HEK293 (cell line): Measurements from ENCODE around the gene USP5.

Experiments
- BCL11B ChIP-seq: fragments of 450-650 bp; formaldehyde crosslinking; IDR thresholded peaks from 2 replicates; pipeline ENCODE4 v1.5.1; 2016; ENCODE audit warnings: low read depth, missing biosample characterization, missing genetic modification characterization
- GLI4 ChIP-seq: fragments of 450-650 bp; formaldehyde crosslinking; IDR thresholded peaks from 2 replicates; pipeline ENCODE4 v1.5.1; 2016; ENCODE audit warnings: missing biosample characterization, missing genetic modification characterization
- HOXA7 ChIP-seq: sonication (generic); formaldehyde crosslinking; IDR thresholded peaks from 2 replicates; pipeline ENCODE4 v1.8.1; 2022; ENCODE audit warnings: missing genetic modification reagents, borderline replicate concordance
- KLF7 ChIP-seq: fragments of 450-650 bp; formaldehyde crosslinking; IDR thresholded peaks from 2 replicates; pipeline ENCODE4 v1.5.1; 2016; ENCODE audit warnings: missing biosample characterization, missing genetic modification characterization, borderline replicate concordance
- MEIS1 ChIP-seq: sonication (generic); formaldehyde crosslinking; IDR thresholded peaks from 2 replicates; pipeline ENCODE4 v1.8.1; 2022; ENCODE audit warnings: missing genetic modification reagents, mild to moderate bottlenecking, borderline replicate concordance
- YY2 ChIP-seq: fragments of 450-650 bp; formaldehyde crosslinking; IDR thresholded peaks from 2 replicates; pipeline ENCODE4 v1.5.1; 2016; ENCODE audit warnings: missing biosample characterization, missing genetic modification characterization
- ZBTB17 ChIP-seq: fragments of 450-650 bp; formaldehyde crosslinking; IDR thresholded peaks from 2 replicates; pipeline ENCODE4 v1.5.1; 2016; ENCODE audit warnings: missing biosample characterization, missing genetic modification characterization
- ZNF112 ChIP-seq: fragments of 450-650 bp; formaldehyde crosslinking; IDR thresholded peaks from 2 replicates; pipeline ENCODE4 v1.5.0; 2017; ENCODE audit warnings: missing biosample characterization, missing genetic modification characterization
- ZNF155 ChIP-seq: fragments of 450-650 bp; formaldehyde crosslinking; IDR thresholded peaks from 2 replicates; pipeline ENCODE4 v1.5.1; 2016; ENCODE audit warnings: missing biosample characterization, missing genetic modification characterization
- ZNF157 ChIP-seq: fragments of 450-650 bp; formaldehyde crosslinking; IDR thresholded peaks from 2 replicates; pipeline ENCODE4 v1.5.1; 2016; ENCODE audit warnings: missing biosample characterization, missing genetic modification characterization
- ZNF16 ChIP-seq: fragments of 450-650 bp; formaldehyde crosslinking; IDR thresholded peaks from 2 replicates; pipeline ENCODE4 v1.5.1; 2016; ENCODE audit warnings: low read depth, missing biosample characterization, missing genetic modification characterization
- ZNF2 ChIP-seq: fragments of 450-650 bp; formaldehyde crosslinking; IDR thresholded peaks from 2 replicates; pipeline ENCODE4 v1.5.1; 2016; ENCODE audit warnings: missing biosample characterization, missing genetic modification characterization
- ZNF23 ChIP-seq: fragments of 450-650 bp; formaldehyde crosslinking; IDR thresholded peaks from 2 replicates; pipeline ENCODE4 v1.5.1; 2016; ENCODE audit warnings: missing biosample characterization, missing genetic modification characterization, borderline replicate concordance
- ZNF24 ChIP-seq: fragments of 450-650 bp; formaldehyde crosslinking; IDR thresholded peaks from 2 replicates; pipeline ENCODE4 v1.5.1; 2016; ENCODE audit warnings: missing biosample characterization, missing genetic modification characterization
- ZNF341 ChIP-seq: fragments of 450-650 bp; formaldehyde crosslinking; IDR thresholded peaks from 2 replicates; pipeline ENCODE4; 2016; ENCODE audit warnings: low read depth, missing biosample characterization, missing genetic modification characterization
- ZNF37A ChIP-seq: fragments of 450-650 bp; IDR thresholded peaks from 2 replicates; pipeline ENCODE4 v1.5.1; 2018; ENCODE audit warnings: missing biosample characterization, missing genetic modification characterization
- ZNF394 ChIP-seq: fragments of 450-650 bp; formaldehyde crosslinking; IDR thresholded peaks from 2 replicates; pipeline ENCODE4 v1.5.1; 2016; ENCODE audit warnings: missing biosample characterization, missing genetic modification characterization, mild to moderate bottlenecking, moderate library complexity, borderline replicate concordance
- ZNF473 ChIP-seq: fragments of 450-650 bp; formaldehyde crosslinking; IDR thresholded peaks from 2 replicates; pipeline ENCODE4 v1.5.1; 2017; ENCODE audit warnings: missing biosample characterization, missing genetic modification characterization
- ZNF555 ChIP-seq: fragments of 450-650 bp; formaldehyde crosslinking; conservative IDR thresholded peaks from 2 replicates; pipeline ENCODE4 v1.5.1; 2017; ENCODE audit warnings: missing biosample characterization, mild to moderate bottlenecking, missing genetic modification characterization, inconsistent platforms
- ZNF626 ChIP-seq: fragments of 450-650 bp; sonication (Bioruptor Pico); formaldehyde crosslinking; IDR thresholded peaks from 2 replicates; pipeline ENCODE4 v1.5.1; 2018; ENCODE audit warnings: missing biosample characterization, missing genetic modification characterization, inconsistent platforms
- ZNF660 ChIP-seq: fragments of 450-650 bp; IDR thresholded peaks from 2 replicates; pipeline ENCODE4 v1.5.1; 2018; ENCODE audit warnings: missing biosample characterization, mild to moderate bottlenecking, missing genetic modification characterization
- ZNF707 ChIP-seq: fragments of 450-650 bp; formaldehyde crosslinking; IDR thresholded peaks from 2 replicates; pipeline ENCODE4 v1.5.1; 2016; ENCODE audit warnings: missing biosample characterization, missing genetic modification characterization
- ZNF776 ChIP-seq: fragments of 450-650 bp; formaldehyde crosslinking; IDR thresholded peaks from 2 replicates; pipeline ENCODE4 v1.5.0; 2017; ENCODE audit warnings: missing biosample characterization, missing genetic modification characterization, borderline replicate concordance
- ZSCAN23 ChIP-seq: fragments of 450-650 bp; formaldehyde crosslinking; IDR thresholded peaks from 2 replicates; pipeline ENCODE4 v1.5.1; 2016; ENCODE audit warnings: missing biosample characterization, missing genetic modification characterization
- TF ChIP-seq, protein P1 (sequence below): fragments of 450-650 bp; formaldehyde crosslinking; IDR thresholded peaks from 2 replicates; pipeline ENCODE4 v1.5.1; 2017; ENCODE audit warnings: missing biosample characterization, missing genetic modification characterization
- TF ChIP-seq, protein P2 (sequence below): fragments of 450-650 bp; formaldehyde crosslinking; IDR thresholded peaks from 2 replicates; pipeline ENCODE4 v1.5.1; 2017; ENCODE audit warnings: missing biosample characterization, missing genetic modification characterization
- TF ChIP-seq, protein P3 (sequence below): fragments of 450-650 bp; formaldehyde crosslinking; IDR thresholded peaks from 2 replicates; pipeline ENCODE4 v1.5.1; 2016; ENCODE audit warnings: missing biosample characterization, missing genetic modification characterization
- TF ChIP-seq, protein P4 (sequence below): fragments of 450-650 bp; formaldehyde crosslinking; IDR thresholded peaks from 2 replicates; pipeline ENCODE4 v1.5.1; 2016; ENCODE audit warnings: missing biosample characterization, missing genetic modification characterization, borderline replicate concordance
- TF ChIP-seq, protein P5 (sequence below): fragments of 450-650 bp; IDR thresholded peaks from 2 replicates; pipeline ENCODE4 v1.5.1; 2018; ENCODE audit warnings: missing biosample characterization, missing genetic modification characterization

Gene USP5

DNA sequence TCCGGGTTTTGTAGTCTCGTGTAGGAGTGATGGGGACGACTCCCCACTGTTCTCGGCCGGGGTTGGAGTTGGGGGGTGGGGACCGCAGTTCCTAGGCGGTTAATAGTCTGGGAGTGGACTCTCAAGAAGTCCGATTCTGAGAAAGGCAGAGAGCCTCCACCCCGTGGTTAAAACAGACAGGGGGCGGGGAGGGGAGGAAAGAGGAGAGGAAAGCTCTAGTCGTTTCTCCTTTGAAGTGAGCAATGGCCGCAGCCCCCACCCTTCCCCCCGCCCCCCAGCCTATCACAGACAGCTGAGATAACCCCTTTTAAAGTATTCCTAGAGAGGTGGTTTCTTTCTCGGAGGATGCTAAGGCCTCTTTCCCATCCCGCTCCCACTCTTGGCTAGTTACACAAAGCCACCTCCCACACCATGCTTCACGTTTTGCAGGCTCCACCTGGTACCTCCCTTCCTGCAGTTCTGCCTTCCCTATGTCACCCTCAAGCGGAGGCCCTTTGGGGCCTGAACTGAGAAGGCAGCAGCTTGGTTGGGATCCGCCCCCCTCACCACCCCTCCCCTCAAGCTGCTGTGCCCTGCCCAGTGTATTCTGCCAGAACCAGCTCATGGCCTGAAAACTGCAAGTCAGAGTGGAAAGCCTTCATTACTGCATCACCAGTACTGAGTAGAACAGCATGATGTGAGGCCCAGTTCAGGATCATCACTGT, 853 bp downstream of the USP5 start (continued):
- TF ChIP-seq, protein P1, sequence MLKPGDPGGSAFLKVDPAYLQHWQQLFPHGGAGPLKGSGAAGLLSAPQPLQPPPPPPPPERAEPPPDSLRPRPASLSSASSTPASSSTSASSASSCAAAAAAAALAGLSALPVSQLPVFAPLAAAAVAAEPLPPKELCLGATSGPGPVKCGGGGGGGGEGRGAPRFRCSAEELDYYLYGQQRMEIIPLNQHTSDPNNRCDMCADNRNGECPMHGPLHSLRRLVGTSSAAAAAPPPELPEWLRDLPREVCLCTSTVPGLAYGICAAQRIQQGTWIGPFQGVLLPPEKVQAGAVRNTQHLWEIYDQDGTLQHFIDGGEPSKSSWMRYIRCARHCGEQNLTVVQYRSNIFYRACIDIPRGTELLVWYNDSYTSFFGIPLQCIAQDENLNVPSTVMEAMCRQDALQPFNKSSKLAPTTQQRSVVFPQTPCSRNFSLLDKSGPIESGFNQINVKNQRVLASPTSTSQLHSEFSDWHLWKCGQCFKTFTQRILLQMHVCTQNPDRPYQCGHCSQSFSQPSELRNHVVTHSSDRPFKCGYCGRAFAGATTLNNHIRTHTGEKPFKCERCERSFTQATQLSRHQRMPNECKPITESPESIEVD (tag by site-specific recombination): no peak
- TF ChIP-seq HOXA7: no peak
- TF ChIP-seq ZNF660 (tag by site-specific recombination): 0 out of 2 replicates have a peak, but pooled peaks have one; percentile 16
- TF ChIP-seq, protein P2, sequence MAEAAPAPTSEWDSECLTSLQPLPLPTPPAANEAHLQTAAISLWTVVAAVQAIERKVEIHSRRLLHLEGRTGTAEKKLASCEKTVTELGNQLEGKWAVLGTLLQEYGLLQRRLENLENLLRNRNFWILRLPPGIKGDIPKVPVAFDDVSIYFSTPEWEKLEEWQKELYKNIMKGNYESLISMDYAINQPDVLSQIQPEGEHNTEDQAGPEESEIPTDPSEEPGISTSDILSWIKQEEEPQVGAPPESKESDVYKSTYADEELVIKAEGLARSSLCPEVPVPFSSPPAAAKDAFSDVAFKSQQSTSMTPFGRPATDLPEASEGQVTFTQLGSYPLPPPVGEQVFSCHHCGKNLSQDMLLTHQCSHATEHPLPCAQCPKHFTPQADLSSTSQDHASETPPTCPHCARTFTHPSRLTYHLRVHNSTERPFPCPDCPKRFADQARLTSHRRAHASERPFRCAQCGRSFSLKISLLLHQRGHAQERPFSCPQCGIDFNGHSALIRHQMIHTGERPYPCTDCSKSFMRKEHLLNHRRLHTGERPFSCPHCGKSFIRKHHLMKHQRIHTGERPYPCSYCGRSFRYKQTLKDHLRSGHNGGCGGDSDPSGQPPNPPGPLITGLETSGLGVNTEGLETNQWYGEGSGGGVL (tag by site-specific recombination): peak; percentile 58
- TF ChIP-seq, protein P3, sequence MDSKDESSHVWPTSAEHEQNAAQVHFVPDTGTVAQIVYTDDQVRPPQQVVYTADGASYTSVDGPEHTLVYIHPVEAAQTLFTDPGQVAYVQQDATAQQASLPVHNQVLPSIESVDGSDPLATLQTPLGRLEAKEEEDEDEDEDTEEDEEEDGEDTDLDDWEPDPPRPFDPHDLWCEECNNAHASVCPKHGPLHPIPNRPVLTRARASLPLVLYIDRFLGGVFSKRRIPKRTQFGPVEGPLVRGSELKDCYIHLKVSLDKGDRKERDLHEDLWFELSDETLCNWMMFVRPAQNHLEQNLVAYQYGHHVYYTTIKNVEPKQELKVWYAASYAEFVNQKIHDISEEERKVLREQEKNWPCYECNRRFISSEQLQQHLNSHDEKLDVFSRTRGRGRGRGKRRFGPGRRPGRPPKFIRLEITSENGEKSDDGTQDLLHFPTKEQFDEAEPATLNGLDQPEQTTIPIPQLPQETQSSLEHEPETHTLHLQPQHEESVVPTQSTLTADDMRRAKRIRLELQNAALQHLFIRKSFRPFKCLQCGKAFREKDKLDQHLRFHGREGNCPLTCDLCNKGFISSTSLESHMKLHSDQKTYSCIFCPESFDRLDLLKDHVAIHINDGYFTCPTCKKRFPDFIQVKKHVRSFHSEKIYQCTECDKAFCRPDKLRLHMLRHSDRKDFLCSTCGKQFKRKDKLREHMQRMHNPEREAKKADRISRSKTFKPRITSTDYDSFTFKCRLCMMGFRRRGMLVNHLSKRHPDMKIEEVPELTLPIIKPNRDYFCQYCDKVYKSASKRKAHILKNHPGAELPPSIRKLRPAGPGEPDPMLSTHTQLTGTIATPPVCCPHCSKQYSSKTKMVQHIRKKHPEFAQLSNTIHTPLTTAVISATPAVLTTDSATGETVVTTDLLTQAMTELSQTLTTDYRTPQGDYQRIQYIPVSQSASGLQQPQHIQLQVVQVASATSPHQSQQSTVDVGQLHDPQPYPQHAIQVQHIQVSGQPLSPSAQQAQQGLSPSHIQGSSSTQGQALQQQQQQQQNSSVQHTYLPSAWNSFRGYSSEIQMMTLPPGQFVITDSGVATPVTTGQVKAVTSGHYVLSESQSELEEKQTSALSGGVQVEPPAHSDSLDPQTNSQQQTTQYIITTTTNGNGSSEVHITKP: peak; percentile 76
- no peak for TF ChIP-seq ZNF23
- TF ChIP-seq ZNF626 (tag by site-specific recombination): no peak
- no peak for TF ChIP-seq MEIS1
- TF ChIP-seq ZNF394 (tag by site-specific recombination): no peak
- peak; percentile 56 for TF ChIP-seq ZBTB17 (tag by site-specific recombination)
- no peak for TF ChIP-seq ZSCAN23 (tag by site-specific recombination)
- TF ChIP-seq, protein P4, sequence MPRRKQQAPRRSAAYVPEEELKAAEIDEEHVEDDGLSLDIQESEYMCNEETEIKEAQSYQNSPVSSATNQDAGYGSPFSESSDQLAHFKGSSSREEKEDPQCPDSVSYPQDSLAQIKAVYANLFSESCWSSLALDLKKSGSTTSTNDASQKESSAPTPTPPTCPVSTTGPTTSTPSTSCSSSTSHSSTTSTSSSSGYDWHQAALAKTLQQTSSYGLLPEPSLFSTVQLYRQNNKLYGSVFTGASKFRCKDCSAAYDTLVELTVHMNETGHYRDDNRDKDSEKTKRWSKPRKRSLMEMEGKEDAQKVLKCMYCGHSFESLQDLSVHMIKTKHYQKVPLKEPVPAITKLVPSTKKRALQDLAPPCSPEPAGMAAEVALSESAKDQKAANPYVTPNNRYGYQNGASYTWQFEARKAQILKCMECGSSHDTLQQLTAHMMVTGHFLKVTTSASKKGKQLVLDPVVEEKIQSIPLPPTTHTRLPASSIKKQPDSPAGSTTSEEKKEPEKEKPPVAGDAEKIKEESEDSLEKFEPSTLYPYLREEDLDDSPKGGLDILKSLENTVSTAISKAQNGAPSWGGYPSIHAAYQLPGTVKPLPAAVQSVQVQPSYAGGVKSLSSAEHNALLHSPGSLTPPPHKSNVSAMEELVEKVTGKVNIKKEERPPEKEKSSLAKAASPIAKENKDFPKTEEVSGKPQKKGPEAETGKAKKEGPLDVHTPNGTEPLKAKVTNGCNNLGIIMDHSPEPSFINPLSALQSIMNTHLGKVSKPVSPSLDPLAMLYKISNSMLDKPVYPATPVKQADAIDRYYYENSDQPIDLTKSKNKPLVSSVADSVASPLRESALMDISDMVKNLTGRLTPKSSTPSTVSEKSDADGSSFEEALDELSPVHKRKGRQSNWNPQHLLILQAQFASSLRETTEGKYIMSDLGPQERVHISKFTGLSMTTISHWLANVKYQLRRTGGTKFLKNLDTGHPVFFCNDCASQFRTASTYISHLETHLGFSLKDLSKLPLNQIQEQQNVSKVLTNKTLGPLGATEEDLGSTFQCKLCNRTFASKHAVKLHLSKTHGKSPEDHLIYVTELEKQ (tag by site-specific recombination): no peak
- TF ChIP-seq ZNF16 (tag by site-specific recombination): no peak
- TF ChIP-seq GLI4 (tag by site-specific recombination): 0 out of 2 replicates have a peak, but pooled peaks have one; percentile 14
- no peak for TF ChIP-seq ZNF473
- TF ChIP-seq YY2: no peak
- TF ChIP-seq ZNF707 (tag by site-specific recombination): no peak
- TF ChIP-seq, protein P5, sequence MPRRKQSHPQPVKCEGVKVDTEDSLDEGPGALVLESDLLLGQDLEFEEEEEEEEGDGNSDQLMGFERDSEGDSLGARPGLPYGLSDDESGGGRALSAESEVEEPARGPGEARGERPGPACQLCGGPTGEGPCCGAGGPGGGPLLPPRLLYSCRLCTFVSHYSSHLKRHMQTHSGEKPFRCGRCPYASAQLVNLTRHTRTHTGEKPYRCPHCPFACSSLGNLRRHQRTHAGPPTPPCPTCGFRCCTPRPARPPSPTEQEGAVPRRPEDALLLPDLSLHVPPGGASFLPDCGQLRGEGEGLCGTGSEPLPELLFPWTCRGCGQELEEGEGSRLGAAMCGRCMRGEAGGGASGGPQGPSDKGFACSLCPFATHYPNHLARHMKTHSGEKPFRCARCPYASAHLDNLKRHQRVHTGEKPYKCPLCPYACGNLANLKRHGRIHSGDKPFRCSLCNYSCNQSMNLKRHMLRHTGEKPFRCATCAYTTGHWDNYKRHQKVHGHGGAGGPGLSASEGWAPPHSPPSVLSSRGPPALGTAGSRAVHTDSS (tag by site-specific recombination): no peak
- TF ChIP-seq KLF7: no peak
- no peak for TF ChIP-seq ZNF155 (tag by site-specific recombination)
- peak; percentile 93 for TF ChIP-seq ZNF341
- TF ChIP-seq ZNF157: no peak
- no peak for TF ChIP-seq ZNF776 (tag by site-specific recombination)
- TF ChIP-seq ZNF37A: no peak
- no peak for TF ChIP-seq BCL11B
- no peak for TF ChIP-seq ZNF24
- no peak for TF ChIP-seq ZNF2 (tag by site-specific recombination)
- TF ChIP-seq ZNF112 (tag by site-specific recombination): no peak
- TF ChIP-seq ZNF555 (tag by site-specific recombination): no peak
